K562 (cell line): ENCODE results near the gene REEP3. TPM values are rescaled to one million over a fixed set of nuclear protein-coding genes. Genes with fewer than 3 reads are reported as not detected.

ENCODE experiments used
- GABPA ChIP-seq: fragments of 200-800 bp; sonication (Bioruptor generic); conservative IDR thresholded peaks from 2 replicates; pipeline ENCODE4 v1.6.1; 2016; ENCODE audit warnings: low read depth, missing genetic modification characterization, missing compliant biosample characterization
- IRF9 ChIP-seq: fragments of 450-650 bp; IDR thresholded peaks from 2 replicates; pipeline ENCODE4 v1.6.1; 2016; ENCODE audit warnings: missing biosample characterization, missing genetic modification characterization
- MGA ChIP-seq: fragments of 450-650 bp; IDR thresholded peaks from 2 replicates; pipeline ENCODE4 v1.6.1; 2016; ENCODE audit warnings: mild to moderate bottlenecking, moderate library complexity
- NONO ChIP-seq, 2 experiments: fragments of 200-400 bp in 1 of 2; fragments of 450-650 bp in 1 of 2; formaldehyde crosslinking in 1 of 2; IDR thresholded peaks; 2 replicates each; pipeline ENCODE4 v1.6.1; 2017; ENCODE audit warnings: low read depth in 2 of 2, mild to moderate bottlenecking in 2 of 2, moderate library complexity in 2 of 2, low read length in 1 of 2
- PKNOX1 ChIP-seq: fragments of 450-650 bp; IDR thresholded peaks from 2 replicates; pipeline ENCODE4 v1.6.1; 2016
- ZBTB5 ChIP-seq: fragments of 450-650 bp; IDR thresholded peaks from 2 replicates; pipeline ENCODE4 v1.6.1; 2017; ENCODE audit warnings: antibody characterized with exemption
- ZBTB8A ChIP-seq: fragments of 450-650 bp; IDR thresholded peaks from 2 replicates; pipeline ENCODE4 v1.6.1; 2018; ENCODE audit warnings: mild to moderate bottlenecking, moderate library complexity; ENCODE audit not compliant: partially characterized antibody
- ZNF395 ChIP-seq: fragments of 200-800 bp; sonication (Bioruptor generic); IDR thresholded peaks from 2 replicates; pipeline ENCODE4 v1.6.1; 2017; ENCODE audit warnings: missing genetic modification characterization, missing compliant biosample characterization
- polyA plus RNA-seq, 8 experiments: library from polyadenylated mRNA; depleted of rRNA in 4 of 8; stranded (reverse) in 5 of 8; unstranded in 3 of 8; fragments of >200 nt; fragmentation: Nextera tagmentation in 2 of 8; fragmentation: Illumina TruSeq in 1 of 8; extraction: Ambion mirVana in 2 of 8; extraction: Trizol in 1 of 8; gene quantifications; 2 replicates each; pipeline versions ENCODE4 v1.2.1 to v1.2.3, GENCODE V29; 2011 to 2014; ENCODE audit warnings: inconsistent platforms in 1 of 8, missing spikeins in 1 of 8
- total RNA-seq, 7 experiments: library from RNA; depleted of rRNA in 6 of 7; stranded (reverse); fragments of >200 nt in 6 of 7; fragmentation: Illumina TruSeq in 2 of 7; extraction: Trizol in 2 of 7; gene quantifications; 2 replicates each; pipeline versions ENCODE4 v1.2.1 to v1.2.3, GENCODE V29; 2011 to 2021; ENCODE audit warnings: low replicate concordance in 1 of 7

Gene REEP3
- total and polyA plus RNA-seq, 9 of the 15 experiments (the other 6 are each of a cell fraction or from before 2014, with no cell fraction given) = 3.4 to 13.4 (median 9.2) TPM

- TF ChIP-seq IRF9 (tag) (no peak), ZBTB8A (no peak), PKNOX1 (no peak), MGA (no peak), NONO (IDR thresholded peaks at IDR 0.05; ENCODE audit: low read depth in 2 of 2, low read length in 1 of 2) (no peak), ZBTB5 (no peak), GABPA (no peak), ZNF395 (no peak)
Measured at GRCh38 chr10:63558132-63558784, 37.1 kb downstream of the REEP3 start (continued).
